ENCODE data around the gene WDR20. TPM values are rescaled to one million over a fixed set of nuclear protein-coding genes. Genes with fewer than 3 reads are reported as not detected.
A peak's percentile ranks its signal among the peaks of the same experiment; 100 is the strongest.
"Not testable (repeated sequence)": the region's sequence is repeated elsewhere in the genome, so short reads cannot be mapped to it uniquely, and the experiment has no call there.

The WDR20 gene
- total RNA-seq, 4 donors from 2014 or later: 27.6 to 36.7 (median 33.6) TPM

DNA sequence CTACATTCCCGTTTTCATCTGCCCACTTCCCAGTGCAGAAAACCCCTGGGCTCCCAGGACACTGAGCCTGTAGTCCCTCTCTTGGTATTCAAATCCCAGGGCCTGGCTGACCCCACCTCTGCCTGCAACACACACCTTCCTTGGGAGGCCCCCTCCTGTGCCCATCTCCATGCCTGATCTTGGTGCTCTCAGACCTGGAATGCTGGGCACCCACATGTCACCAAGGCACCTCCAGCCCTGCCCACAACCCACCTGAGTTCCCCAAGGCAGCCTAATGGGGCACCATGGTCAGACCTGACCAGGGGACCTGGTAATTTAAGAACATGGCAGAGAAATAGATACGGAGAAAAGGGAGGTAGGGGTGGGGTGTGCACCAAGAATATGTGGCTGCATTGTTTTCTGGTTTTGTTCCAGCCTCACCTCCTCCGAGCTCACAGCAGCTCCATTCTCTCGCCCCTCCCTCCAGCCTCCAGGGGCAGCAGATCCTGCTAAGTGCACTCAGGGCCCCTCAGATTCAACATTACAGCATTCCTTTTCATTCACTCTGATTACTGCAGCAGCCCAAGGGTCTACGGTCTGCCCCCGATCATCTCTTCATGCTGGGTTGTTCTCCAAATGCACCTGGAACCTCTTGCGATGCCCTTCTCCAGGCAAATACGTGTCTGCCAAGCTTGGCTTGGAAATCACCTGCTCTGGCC, 43.7 kb upstream of the WDR20 start:
- no peak for DNase-seq
- H3K9me3 ChIP-seq: no peaks in the 10 kb centered on the region
- no peaks in the 10 kb centered on the region for H3K36me3 ChIP-seq
- H3K27ac ChIP-seq: no peak overlapping the region
- H3K4me1 ChIP-seq: peaks cover 0 to 3% (median 0%) of the 10 kb centered on the region in 4 donors
- H3K4me3 ChIP-seq: no peak overlapping the region
- TF ChIP-seq CTCF (IDR thresholded peaks at IDR 0.05): no peak
- no peak for TF ChIP-seq POLR2A (IDR thresholded peaks at IDR 0.05)
- H3K27me3 ChIP-seq: no peaks in the 10 kb centered on the region

DNA sequence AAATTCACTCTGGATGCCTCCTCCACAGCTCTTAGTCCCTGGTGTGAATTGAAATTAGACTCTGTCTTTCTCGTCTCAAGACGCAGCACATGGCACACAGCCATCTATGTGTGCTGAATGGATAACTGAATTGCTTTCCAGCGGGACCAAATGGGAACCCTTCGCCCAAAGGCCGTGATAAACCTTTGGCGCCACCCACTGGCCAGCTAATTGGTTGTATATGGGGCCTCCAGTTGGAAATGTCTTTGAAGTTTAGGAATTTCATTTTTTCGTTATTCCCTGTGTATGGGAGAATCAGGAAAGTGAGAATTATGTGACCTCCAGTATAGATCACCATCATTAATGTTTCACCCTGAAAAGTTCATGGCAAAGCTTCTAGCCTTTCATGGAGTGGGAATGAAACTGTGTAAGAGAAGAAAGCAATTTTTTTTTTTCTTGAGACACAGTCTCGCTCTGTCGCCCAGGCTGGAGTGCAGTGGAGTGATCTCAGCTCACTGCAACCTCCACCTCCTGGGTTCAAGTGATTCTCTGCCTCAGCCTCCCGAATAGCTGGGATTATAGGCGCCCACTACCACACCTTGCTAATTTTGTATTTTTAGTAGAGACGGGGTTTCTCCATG, 43.0 kb upstream of the WDR20 start:
- DNase-seq: peak; percentile 80 to 94 (median 86)
- no peak overlapping the region for H3K27ac ChIP-seq
- peaks cover 0 to 3% (median 0%) of the 10 kb centered on the region in 4 donors for H3K4me1 ChIP-seq
- H3K36me3 ChIP-seq: no peaks in the 10 kb centered on the region
- no peaks in the 10 kb centered on the region for H3K9me3 ChIP-seq
- no peaks in the 10 kb centered on the region for H3K27me3 ChIP-seq
- TF ChIP-seq CTCF (IDR thresholded peaks at IDR 0.05) (peak; percentile 55 to 86 (median 84)), POLR2A (IDR thresholded peaks at IDR 0.05) (no peak)
- no peak overlapping the region for H3K4me3 ChIP-seq

DNA sequence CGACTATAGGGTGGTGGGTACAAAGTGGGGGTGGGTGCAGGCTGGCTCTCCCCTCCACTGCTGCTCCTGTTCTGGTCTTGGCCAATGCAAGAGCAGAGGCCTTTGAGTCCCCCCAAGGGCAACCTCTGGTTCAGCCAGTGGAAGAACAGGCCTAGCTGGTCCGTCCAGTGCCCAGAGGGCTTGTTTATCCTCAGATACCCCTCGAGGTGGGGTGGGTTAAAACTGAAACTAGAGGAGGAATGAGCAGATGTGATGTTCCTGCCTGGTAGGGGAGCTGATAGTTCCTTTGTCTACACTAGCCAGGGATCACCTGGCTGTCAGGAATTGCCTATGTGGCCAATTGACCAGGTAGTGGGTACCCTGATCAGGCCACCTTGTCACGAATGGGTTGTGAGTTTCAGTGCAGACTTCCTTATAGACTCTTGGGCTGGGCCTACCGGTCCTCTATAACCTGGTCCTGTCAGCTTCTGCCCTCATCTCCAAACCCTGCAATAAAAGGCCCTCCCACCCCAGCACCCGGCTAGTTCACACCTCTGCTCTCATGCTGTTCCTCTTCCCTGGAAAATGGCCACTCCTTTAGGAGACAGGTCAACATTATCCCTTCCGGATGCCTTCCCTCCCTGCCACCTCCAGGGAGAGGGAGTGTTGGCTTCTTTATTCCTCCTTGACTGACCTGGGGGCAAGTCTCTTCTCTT, 42.1 kb upstream of the WDR20 start:
- TF ChIP-seq POLR2A (IDR thresholded peaks at IDR 0.05) (no peak), CTCF (IDR thresholded peaks at IDR 0.05) (no peak)
- Histone ChIP-seq H3K4me1 (peaks cover 0 to 3% (median 0%) of the 10 kb centered on the region in 4 donors), H3K9me3 (no peaks in the 10 kb centered on the region), H3K4me3 (no peak overlapping the region), H3K27me3 (no peaks in the 10 kb centered on the region), H3K27ac (no peak overlapping the region), H3K36me3 (no peaks in the 10 kb centered on the region)
- DNase-seq: no peak

DNA sequence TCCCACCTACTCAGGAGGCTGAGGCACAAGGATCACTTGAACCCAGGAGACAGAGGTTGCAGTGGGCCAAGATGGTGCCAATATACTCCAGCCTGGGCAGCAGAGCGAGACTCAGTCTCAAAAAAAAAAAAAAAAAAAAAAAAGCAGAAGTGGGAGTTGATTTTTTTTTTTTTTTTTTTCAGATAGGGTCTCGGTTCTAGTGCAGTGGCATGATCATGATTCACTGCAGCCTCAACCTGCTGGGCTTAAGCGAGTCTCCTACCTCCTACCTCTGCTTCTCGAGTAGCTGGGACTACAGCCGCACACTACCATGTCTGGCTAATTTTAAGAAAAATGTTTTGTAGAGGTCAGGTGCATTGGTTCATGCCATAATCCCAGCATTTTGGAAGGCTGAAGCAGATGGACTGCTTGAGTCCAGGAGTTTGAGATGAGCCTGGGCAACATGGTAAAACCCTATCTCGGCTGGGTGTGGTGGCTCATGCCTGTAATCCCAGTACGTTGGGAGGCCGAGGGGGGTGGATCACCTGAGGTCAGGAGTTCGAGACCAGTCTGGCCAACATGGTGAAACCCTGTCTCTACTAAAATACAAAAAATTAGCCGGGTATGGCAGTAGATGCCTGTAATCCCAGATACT, 36.5 kb upstream of the WDR20 start:
- Histone ChIP-seq H3K4me1 (no peaks in the 10 kb centered on the region), H3K27ac (no peak overlapping the region), H3K4me3 (no peak overlapping the region), H3K36me3 (no peaks in the 10 kb centered on the region), H3K27me3 (no peaks in the 10 kb centered on the region), H3K9me3 (no peaks in the 10 kb centered on the region)
- TF ChIP-seq POLR2A (IDR thresholded peaks at IDR 0.05): no peak
- TF ChIP-seq CTCF (IDR thresholded peaks at IDR 0.05): no peak
- DNase-seq: peak in 1 of 3 donors; percentile 30

GRCh38 chr14:102105369-102105768, 34.3 kb upstream of the WDR20 start:
- no peak for TF ChIP-seq POLR2A (IDR thresholded peaks at IDR 0.05)
- no peak for TF ChIP-seq CTCF (IDR thresholded peaks at IDR 0.05)

DNA sequence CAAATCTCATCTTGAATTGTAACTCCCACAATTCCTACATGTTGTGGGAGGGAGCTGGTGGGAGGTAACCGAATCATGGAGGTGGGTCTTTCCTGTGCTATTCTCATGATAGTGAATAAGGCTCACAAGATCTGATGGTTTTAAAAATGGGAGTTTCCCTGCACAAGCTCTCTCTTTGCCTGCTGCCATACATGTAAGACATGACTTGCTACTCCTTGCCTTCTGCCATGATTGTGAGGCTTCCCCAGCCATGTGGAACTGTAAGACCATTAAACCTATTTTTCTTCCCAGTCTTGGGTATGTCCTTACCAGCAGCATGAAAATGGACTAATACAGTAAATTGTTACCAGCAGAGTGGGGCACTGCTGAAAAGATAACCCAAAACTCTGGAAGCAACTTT, 30.4 kb upstream of the WDR20 start:
- H3K9me3 ChIP-seq, H3K36me3 ChIP-seq, DNase-seq, H3K4me1 ChIP-seq, H3K4me3 ChIP-seq, H3K27me3 ChIP-seq, H3K27ac ChIP-seq: not testable (repeated sequence)

More at GRCh38 chr14:102105369-102105768, 34.3 kb upstream of the WDR20 start:
- H3K27me3 ChIP-seq: no peaks in the 10 kb centered on the region
- DNase-seq: peak in 1 of 3 donors; percentile 8
- H3K4me1 ChIP-seq: no peaks in the 10 kb centered on the region
- no peak overlapping the region for H3K4me3 ChIP-seq
- H3K9me3 ChIP-seq: no peaks in the 10 kb centered on the region
- no peaks in the 10 kb centered on the region for H3K36me3 ChIP-seq
- no peak overlapping the region for H3K27ac ChIP-seq

All from Peyer's patch (tissue), 4 donors.